HEK293T (cell line): ENCODE measurements around the gene NBAS.

ENCODE experiments used
- L3MBTL2 ChIP-seq: fragments of 450-650 bp; conservative IDR thresholded peaks from 2 replicates; pipeline ENCODE4 v1.6.1; 2016; ENCODE audit warnings: mild to moderate bottlenecking
- NFRKB ChIP-seq: fragments of 450-650 bp; IDR thresholded peaks from 2 replicates; pipeline ENCODE4 v1.6.1; 2016; ENCODE audit warnings: mild to moderate bottlenecking, moderate library complexity

- TF ChIP-seq L3MBTL2 (no peak), NFRKB (no peak)
Measured at GRCh38 chr2:15532996-15533395, 28.1 kb downstream of the NBAS start.
